NCI-H1694 treated with DMSO at 0.1 percent for 48 hours (cell line): ENCODE data around the gene TNFRSF1B.
A peak's percentile ranks its signal among the peaks of the same experiment; 100 is the strongest.

Experiments used
- DNase-seq: peaks from one replicate; lab custom pipeline; 2025; lab: John Stamatoyannopoulos, UW

The TNFRSF1B gene

GRCh38 chr1:12194666-12195216 lies 27.9 kb downstream of the TNFRSF1B start:
- no peak for DNase-seq

DNA sequence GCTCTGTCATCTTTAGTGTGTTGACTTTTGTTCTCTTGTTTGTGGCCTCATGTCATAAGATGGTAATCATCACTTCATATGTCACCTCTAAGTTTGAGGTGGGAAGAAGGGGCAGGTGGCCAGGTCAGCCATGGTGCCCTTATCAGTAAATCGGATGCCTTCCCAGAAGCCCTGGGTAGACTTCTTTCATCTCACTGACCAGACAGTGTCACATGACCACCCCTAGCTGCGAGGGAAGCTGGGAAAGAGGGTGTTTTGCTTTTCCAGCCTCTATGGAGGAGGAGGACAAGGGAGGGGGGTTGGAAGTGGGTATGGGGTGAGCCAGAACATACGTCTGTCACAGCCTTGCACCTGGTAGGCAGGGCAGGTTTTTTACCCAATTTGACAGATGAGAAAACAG lies 28.6 kb downstream of the TNFRSF1B start:
- no peak for DNase-seq

DNA sequence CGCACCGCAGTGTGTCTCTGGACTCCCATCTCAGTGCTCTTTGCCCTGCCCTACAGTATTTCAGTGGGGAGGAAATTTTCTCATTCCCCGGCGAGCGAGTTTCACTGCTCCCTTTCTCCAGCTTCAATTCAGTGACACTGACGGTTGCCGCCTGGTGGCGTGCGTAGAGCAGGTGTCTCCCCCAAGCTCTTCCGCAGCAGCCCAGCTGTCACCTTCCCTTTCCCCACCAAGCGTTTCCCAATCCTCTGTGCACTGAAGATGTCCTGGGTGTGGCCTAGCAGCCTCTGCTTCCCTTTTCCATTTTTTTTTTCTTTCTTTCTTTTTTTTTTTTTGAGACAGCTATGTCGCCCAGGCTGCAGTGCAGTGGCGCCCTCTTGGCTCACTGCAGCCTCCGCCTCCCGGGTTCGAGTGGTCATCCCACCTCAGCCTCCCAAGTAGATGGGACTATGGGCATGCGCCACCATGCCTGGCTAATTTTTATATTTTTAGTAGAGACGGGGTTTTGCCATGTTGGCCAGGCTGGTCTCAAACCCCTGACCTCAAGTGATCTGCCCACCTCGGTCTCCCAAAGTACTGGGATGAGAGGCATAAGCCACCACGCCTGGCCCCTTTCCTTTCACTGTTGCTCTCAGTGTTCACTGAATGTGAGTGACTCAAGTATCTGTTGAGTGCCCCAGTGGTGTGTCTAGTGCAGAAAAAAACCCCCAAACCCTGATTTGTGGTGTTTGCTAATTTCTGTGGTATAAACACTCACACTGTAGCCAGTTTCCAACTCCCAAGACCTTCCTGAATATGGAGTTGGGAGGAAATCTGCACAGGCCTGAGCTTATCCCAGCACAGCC lies 30.1 kb downstream of the TNFRSF1B start:
- peak; percentile 70 for DNase-seq

DNA sequence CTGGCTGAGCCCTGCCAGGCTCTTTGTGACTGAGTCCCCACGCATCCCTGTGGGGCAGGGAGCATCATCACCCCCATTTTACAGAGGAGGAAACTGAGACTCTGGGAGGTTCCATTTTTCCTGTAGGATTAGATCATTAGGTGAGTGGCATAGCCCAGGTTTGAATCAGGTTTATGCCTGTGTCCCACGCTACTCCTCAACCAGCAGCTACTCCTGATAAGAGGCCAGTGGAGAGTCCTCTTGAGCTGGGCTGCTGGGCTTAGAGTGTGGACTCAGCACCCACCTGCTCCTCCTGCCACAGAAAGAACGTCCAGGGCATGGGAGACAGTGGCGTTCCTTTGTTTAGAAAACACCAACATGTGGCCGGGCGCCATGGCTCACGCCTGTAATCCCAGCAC lies 30.7 kb downstream of the TNFRSF1B start:
- no peak for DNase-seq

- no peak for DNase-seq
Observed at GRCh38 chr1:12200208-12200607, 33.4 kb downstream of the TNFRSF1B start.

- no peak for DNase-seq
Observed at GRCh38 chr1:12201352-12202189, 34.8 kb downstream of the TNFRSF1B start.

- DNase-seq, result no peak
Observed at GRCh38 chr1:12202190-12202497, 35.4 kb downstream of the TNFRSF1B start.

GRCh38 chr1:12202577-12202976 lies 35.8 kb downstream of the TNFRSF1B start:
- DNase-seq, result no peak

- no peak for DNase-seq
Observed at GRCh38 chr1:12203216-12204007, 36.6 kb downstream of the TNFRSF1B start.

DNA sequence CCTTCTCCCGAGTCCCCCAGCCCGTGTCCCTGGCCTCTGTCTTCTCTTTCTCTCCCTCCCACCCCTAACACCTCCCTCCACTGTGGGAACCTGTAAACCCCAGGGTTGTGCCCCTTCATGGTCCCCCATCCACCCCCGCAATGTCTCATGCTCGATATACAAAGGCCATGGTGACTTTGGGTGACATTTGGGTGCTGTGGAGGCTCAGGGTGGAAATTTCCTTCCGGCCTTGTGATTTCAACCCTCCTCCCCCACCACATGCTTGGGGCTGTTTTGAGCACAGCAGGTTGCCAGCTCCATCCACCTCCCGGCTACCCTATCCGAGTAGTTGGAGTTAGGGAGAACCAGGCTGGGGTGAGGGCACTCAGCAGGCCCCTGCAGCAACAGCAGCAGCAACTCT lies 37.3 kb downstream of the TNFRSF1B start:
- DNase-seq, result no peak

DNA sequence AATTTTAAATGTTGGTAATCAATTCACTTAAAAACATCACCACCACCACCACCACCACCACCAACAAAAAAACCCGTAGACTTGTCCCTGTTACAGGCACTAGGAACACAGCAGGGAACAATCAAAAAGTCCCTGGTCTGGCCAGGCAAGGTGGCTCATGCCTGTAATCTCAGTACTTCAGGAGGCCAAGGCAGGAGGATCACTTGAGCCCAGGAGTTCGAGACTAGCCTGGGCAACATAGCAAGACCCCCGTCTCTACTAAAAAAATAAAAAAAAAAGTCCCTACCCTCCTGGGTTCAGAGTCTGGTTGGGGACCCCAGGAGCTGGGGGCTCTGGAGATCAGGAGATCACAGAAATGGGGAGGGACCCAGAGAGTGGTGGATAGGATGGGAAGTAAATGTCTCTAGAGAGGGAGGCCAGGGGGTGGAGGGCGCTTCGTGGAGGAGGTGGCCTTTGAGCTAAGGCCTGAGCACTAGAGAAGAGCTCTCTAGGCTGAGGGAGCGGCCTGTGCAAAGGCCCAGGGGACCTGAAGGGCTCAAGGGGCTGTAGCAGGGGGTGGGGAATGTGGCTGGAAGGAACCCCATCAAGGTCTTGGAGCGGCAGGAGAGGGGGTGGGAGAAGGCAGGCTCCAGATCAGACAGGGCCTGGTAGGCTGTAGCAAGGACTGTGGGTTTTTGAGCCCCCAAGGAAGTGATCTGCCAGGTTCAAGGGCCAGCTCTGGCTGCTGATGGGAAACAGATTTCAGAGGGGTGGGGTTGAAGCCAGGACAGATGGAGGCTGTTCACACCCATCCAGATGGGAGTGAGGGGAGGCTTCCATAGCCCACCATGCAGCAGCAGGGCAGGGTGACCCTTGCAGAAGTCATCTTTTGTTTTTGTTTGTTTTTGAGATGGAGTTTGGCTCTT lies 38.2 kb downstream of the TNFRSF1B start:
- no peak for DNase-seq

GRCh38 chr1:12206238-12206637 lies 39.4 kb downstream of the TNFRSF1B start:
- DNase-seq, result no peak

DNA sequence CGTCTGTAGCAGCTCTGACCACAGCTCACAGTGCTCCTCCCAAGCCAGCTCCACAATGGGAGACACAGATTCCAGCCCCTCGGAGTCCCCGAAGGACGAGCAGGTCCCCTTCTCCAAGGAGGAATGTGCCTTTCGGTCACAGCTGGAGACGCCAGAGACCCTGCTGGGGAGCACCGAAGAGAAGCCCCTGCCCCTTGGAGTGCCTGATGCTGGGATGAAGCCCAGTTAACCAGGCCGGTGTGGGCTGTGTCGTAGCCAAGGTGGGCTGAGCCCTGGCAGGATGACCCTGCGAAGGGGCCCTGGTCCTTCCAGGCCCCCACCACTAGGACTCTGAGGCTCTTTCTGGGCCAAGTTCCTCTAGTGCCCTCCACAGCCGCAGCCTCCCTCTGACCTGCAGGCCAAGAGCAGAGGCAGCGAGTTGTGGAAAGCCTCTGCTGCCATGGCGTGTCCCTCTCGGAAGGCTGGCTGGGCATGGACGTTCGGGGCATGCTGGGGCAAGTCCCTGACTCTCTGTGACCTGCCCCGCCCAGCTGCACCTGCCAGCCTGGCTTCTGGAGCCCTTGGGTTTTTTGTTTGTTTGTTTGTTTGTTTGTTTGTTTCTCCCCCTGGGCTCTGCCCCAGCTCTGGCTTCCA lies 40.1 kb downstream of the TNFRSF1B start:
- DNase-seq, result no peak

DNA sequence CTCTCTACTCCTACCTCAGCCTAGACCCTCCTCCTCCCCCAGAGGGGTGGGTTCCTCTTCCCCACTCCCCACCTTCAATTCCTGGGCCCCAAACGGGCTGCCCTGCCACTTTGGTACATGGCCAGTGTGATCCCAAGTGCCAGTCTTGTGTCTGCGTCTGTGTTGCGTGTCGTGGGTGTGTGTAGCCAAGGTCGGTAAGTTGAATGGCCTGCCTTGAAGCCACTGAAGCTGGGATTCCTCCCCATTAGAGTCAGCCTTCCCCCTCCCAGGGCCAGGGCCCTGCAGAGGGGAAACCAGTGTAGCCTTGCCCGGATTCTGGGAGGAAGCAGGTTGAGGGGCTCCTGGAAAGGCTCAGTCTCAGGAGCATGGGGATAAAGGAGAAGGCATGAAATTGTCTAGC lies 41.5 kb downstream of the TNFRSF1B start:
- no peak for DNase-seq

- peak; percentile 66 for DNase-seq
Observed at GRCh38 chr1:12208764-12209494, 42.1 kb downstream of the TNFRSF1B start.

DNA sequence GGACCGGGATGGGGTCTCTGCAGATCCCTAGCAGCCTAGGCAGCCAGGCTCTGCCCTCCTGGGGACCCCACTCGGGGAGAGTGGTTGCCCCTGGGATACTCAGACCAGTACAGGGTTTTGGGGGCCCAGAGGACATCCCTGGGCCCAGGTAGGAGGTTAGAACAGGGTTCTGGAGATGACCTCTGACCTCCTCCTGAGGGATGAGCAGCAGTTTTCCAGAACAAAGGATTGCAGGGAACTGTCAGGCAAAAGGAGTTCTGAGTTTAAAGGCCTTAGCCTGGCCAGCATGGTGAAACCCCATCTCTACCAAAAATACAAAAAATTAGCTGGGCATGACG lies 42.7 kb downstream of the TNFRSF1B start:
- DNase-seq, result no peak

DNA sequence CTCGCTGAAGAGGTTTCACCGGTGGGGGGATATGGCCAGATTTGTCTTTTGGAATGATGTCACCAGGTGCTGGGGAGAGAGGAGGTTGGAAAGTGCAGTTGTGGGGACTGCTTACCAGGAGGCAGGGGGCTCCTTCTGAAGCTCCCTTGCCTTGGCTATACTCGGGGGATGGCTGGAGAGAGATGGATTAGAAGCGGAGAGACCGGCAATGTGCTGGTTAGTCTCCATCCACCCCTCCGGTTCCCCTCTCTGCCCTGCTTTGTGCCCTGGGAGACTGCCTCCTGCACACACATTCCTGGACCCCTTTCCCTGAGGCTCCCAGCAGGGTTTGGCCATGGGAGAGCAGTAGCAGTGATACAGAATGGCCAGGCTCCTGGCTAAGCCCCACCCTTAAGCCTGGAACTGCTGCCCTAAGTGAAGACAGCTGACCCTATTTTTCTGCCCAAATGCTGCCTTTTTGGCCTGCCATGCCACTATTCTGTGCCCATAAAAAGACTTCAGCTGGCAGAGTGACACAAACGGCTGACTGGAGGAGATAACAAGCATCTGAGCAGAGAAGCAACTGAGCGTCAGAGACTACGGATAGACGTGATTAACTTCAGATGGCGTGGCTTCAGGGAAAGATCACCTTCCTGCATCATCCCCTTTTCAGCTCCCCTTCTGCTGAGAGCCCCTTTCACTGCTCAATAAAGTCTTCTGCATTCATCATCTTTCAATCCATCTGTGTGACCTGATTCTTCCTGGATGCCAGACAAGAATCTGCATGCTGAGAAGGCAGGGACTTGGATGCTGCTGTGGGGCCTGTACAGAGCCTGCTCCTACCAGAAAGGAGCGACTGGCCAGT lies 48.5 kb downstream of the TNFRSF1B start:
- DNase-seq, result no peak

- no peak for DNase-seq
Observed at GRCh38 chr1:12219800-12220199, 53.0 kb downstream of the TNFRSF1B start.

DNA sequence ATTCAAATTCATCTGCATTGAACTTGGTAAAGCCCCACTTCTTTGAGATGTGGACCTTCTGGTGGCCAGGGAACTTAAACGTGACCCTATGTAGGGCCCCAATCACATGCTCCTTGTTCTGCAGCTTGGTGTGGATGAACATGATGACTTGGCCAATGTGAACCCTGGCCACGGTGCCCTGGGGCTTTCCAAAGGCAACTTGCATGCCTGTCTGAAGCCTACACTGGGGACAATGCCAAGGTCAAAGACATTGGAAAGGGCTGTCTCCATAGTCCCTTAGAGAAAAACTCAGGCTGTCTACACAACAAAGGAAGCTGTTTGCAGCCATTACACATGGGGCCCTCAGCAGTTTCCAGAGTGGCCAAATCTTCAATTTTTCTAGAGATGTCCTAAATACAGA lies 54.1 kb downstream of the TNFRSF1B start:
- no peak for DNase-seq
